Right renal cortex interstitium (tissue), 3 donors: ENCODE data around the gene TAGAP. TPM values are rescaled to one million over a fixed set of nuclear protein-coding genes. Genes with fewer than 3 reads are reported as not detected.

Experiments
- DNase-seq, 3 donors: peaks; one replicate each; pipeline ENCODE4 v3.0.0-alpha.2; 2013; ENCODE audit warnings: low read depth in 3 of 3, low spot score in 2 of 3
- polyA plus RNA-seq, 3 donors: library from polyadenylated mRNA; unstranded; fragments of 120-200 nt; gene quantifications; one replicate each; pipeline ENCODE4 v1.2.1, GENCODE V29; 2013; ENCODE audit not compliant: insufficient read length in 3 of 3

Gene TAGAP
- polyA plus RNA-seq, 3 donors: 0.49 to 0.98 (median 0.92) TPM

GRCh38 chr6:159074120-159074684 lies 29.4 kb upstream of the TAGAP start:
- no peak for DNase-seq

GRCh38 chr6:159071843-159072769 lies 27.3 kb upstream of the TAGAP start:
- no peak for DNase-seq

GRCh38 chr6:159068904-159069578 lies 24.2 kb upstream of the TAGAP start:
- DNase-seq: no peak

GRCh38 chr6:159067334-159067733 lies 22.5 kb upstream of the TAGAP start:
- DNase-seq: no peak

- no peak for DNase-seq
Observed at GRCh38 chr6:159066483-159066882, 21.7 kb upstream of the TAGAP start.

- DNase-seq: peak; percentile 48 to 61 (median 58)
Observed at GRCh38 chr6:159065759-159066329, 21.1 kb upstream of the TAGAP start.

- DNase-seq: no peak
Observed at GRCh38 chr6:159065091-159065490, 20.3 kb upstream of the TAGAP start.

- DNase-seq: no peak
Observed at GRCh38 chr6:159064477-159064876, 19.7 kb upstream of the TAGAP start.

GRCh38 chr6:159063549-159063948 lies 18.8 kb upstream of the TAGAP start:
- no peak for DNase-seq

- DNase-seq: no peak
Observed at GRCh38 chr6:159062976-159063375, 18.2 kb upstream of the TAGAP start.

- no peak for DNase-seq
Observed at GRCh38 chr6:159062564-159062945, 17.8 kb upstream of the TAGAP start.

- DNase-seq: no peak
Observed at GRCh38 chr6:159061805-159062563, 17.2 kb upstream of the TAGAP start.

- DNase-seq: no peak
Observed at GRCh38 chr6:159061146-159061545, 16.4 kb upstream of the TAGAP start.

- DNase-seq: no peak
Observed at GRCh38 chr6:159059885-159060506, 15.2 kb upstream of the TAGAP start.

- DNase-seq: no peak
Observed at GRCh38 chr6:159059141-159059540, 14.3 kb upstream of the TAGAP start.

- DNase-seq: no peak
Observed at GRCh38 chr6:159056899-159057298, 12.1 kb upstream of the TAGAP start.

GRCh38 chr6:159056432-159056831 lies 11.6 kb upstream of the TAGAP start:
- DNase-seq: no peak

GRCh38 chr6:159056003-159056402 lies 11.2 kb upstream of the TAGAP start:
- DNase-seq: no peak

GRCh38 chr6:159053781-159054398 lies 9.1 kb upstream of the TAGAP start:
- DNase-seq: no peak

- DNase-seq: no peak
Observed at GRCh38 chr6:159052720-159053119, 7.9 kb upstream of the TAGAP start.
